Kidney epithelial cell (primary cell): ENCODE data around the gene GPR6. TPM values are rescaled to one million over a fixed set of nuclear protein-coding genes. Genes with fewer than 3 reads are reported as not detected.

Source experiments
- DNase-seq: peaks from one replicate; pipeline ENCODE4 v3.0.0-alpha.2; 2010; ENCODE audit warnings: low read depth
- H3K27me3 ChIP-seq: 2 replicates; pipeline ENCODE4 v1.6.0; 2011; ENCODE audit warnings: low read length; ENCODE audit not compliant: control insufficient read depth, insufficient read depth
- H3K36me3 ChIP-seq: 2 replicates; pipeline ENCODE4 v1.5.1; 2011; ENCODE audit warnings: low read length; ENCODE audit not compliant: control insufficient read depth, insufficient read depth
- H3K4me3 ChIP-seq: 2 replicates; pipeline ENCODE4 v1.5.1; 2011; ENCODE audit warnings: low read depth, mild to moderate bottlenecking, control low read depth, low read length
- CTCF ChIP-seq: IDR thresholded peaks from 2 replicates; pipeline ENCODE4 v1.5.1; 2011; ENCODE audit warnings: mild to moderate bottlenecking, moderate library complexity, low read length, control low read depth, inconsistent platforms; ENCODE audit not compliant: insufficient read depth, poor library complexity, severe bottlenecking
- total RNA-seq: library from RNA; depleted of rRNA; stranded (reverse); fragments of >200 nt; gene quantifications from 2 replicates; pipeline ENCODE4 v1.2.3, GENCODE V29; 2015

GPR6 gene
- total RNA-seq, 1 donor from 2014 or later = not detected

DNA sequence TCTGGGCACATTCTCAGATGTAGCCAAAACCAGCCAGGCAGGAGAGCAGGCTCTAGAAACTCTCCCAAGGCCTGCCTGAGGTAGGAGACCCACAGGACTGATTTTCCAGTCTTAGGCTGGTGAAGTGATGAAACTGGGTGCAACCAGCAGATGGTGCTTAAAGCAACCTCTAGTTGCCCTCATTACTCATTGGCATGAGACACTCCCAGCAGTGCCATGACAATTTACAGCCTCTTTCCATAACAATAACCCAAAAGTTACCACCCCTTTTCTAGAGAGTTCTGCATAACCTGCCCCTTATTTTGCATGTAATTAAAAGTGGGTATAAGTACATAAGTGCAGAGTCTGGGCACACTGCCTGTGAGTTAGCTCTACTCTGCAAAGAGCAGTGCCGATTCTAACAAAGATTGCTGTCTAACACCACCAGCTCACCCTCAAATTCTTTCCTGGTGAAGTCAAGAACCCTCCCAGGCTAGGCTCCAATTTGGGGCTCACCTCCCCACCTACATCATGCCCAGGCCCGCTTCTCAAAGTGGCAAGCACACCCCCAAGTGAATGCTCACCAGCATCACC is 14.4 kb upstream of the GPR6 start:
- no peaks in the 10 kb centered on the region for H3K36me3 ChIP-seq
- H3K4me3 ChIP-seq = no peak overlapping the region
- no peak for DNase-seq
- H3K27me3 ChIP-seq = no peaks in the 10 kb centered on the region
- no peak for TF ChIP-seq CTCF

- Histone ChIP-seq H3K4me3 (no peak overlapping the region), H3K36me3 (no peaks in the 10 kb centered on the region), H3K27me3 (peaks cover 2% of the 10 kb centered on the region)
- TF ChIP-seq CTCF = no peak
- no peak for DNase-seq
Measured at GRCh38 chr6:109964949-109965348, 13.2 kb upstream of the GPR6 start.

DNA sequence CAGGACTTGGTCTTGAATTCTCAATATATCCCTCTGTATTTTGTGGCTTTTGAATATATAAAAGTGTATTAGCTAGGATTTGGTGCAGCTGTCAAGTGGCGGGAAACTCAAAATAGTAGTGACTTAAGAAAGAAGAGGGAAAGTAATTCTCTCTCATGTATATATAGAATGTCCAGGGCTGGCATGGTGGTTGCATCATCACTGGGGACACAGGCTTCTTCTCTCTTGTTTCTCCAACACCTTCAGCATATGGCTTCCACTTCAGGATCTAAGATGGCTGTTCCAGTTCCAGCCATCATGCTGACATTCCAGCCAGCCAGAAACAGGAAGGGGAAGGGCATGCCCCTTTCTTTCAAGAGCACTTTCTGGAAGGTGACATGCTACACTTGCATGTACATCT is 11.8 kb upstream of the GPR6 start:
- Histone ChIP-seq H3K4me3 (no peak overlapping the region), H3K36me3 (no peaks in the 10 kb centered on the region), H3K27me3 (peaks cover 3% of the 10 kb centered on the region)
- TF ChIP-seq CTCF = no peak
- DNase-seq = no peak

DNA sequence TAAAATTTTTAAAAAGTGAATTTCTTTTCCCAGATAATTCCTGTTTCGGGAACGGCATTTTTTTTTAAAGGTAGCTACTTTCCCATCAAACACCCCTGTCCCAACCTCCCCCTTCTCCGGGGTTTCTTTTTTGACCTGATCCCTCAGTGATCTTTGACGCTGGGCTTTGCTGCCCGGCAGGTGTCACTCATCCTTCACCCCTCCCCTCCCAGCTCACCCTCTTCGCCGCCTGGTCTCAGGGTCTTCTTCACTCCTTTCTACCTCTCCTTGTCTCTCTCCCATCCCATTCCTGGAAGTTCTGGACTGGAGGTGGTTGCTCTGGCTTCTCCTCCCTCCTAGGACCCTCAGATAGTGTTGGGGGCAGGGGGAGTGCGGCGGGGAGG is 329 bp upstream of the GPR6 start:
- Histone ChIP-seq H3K4me3 (no peak overlapping the region), H3K27me3 (peaks cover 29% of the 10 kb centered on the region), H3K36me3 (no peaks in the 10 kb centered on the region)
- TF ChIP-seq CTCF = no peak
- DNase-seq = no peak

DNA sequence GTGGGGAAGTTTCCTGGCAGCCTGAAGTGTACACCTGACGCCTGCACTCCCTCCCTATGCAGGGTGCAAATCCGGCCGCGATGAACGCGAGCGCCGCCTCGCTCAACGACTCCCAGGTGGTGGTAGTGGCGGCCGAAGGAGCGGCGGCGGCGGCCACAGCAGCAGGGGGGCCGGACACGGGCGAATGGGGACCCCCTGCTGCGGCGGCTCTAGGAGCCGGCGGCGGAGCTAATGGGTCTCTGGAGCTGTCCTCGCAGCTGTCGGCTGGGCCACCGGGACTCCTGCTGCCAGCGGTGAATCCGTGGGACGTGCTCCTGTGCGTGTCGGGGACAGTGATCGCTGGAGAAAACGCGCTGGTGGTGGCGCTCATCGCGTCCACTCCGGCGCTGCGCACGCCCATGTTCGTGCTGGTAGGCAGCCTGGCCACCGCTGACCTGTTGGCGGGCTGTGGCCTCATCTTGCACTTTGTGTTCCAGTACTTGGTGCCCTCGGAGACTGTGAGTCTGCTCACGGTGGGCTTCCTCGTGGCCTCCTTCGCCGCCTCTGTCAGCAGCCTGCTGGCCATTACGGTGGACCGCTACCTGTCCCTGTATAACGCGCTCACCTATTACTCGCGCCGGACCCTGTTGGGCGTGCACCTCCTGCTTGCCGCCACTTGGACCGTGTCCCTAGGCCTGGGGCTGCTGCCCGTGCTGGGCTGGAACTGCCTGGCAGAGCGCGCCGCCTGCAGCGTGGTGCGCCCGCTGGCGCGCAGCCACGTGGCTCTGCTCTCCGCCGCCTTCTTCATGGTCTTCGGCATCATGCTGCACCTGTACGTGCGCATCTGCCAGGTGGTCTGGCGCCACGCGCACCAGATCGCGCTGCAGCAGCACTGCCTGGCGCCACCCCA is 1.2 kb downstream of the GPR6 start:
- peaks cover 29% of the 10 kb centered on the region for H3K27me3 ChIP-seq
- no peak for DNase-seq
- H3K4me3 ChIP-seq = no peak overlapping the region
- H3K36me3 ChIP-seq = no peaks in the 10 kb centered on the region
- TF ChIP-seq CTCF = no peak
